GM23248 (cell line): ENCODE data around the gene MS4A2.
"Not testable (repeated sequence)": the region's sequence is repeated elsewhere in the genome, so short reads cannot be mapped to it uniquely, and the experiment has no call there.

ENCODE experiments used
- EZH2 ChIP-seq: fragments of 200-600 bp; sonication (generic); IDR thresholded peaks from 2 replicates; pipeline ENCODE4 v1.6.1; 2018; ENCODE audit warnings: antibody characterized with exemption, mild to moderate bottlenecking; ENCODE audit not compliant: insufficient read depth, poor library complexity, severe bottlenecking
- EZH2phosphoT487 ChIP-seq: fragments of 200-600 bp; sonication (generic); IDR thresholded peaks from 2 replicates; pipeline ENCODE4 v1.6.1; 2018; ENCODE audit warnings: antibody characterized with exemption, moderate library complexity, mild to moderate bottlenecking, low read depth; ENCODE audit not compliant: insufficient read depth

- TF ChIP-seq EZH2, EZH2phosphoT487: not testable (repeated sequence)
Measured at GRCh38 chr11:60104471-60105115, 16.1 kb downstream of the MS4A2 start.
